PC-3 (cell line): ENCODE data around the gene QRSL1. TPM values are rescaled to one million over a fixed set of nuclear protein-coding genes. Genes with fewer than 3 reads are reported as not detected.

Source experiments
- ATAC-seq: fragments of 200-7000 bp; cut with Tn5 transposase; 2 replicates; pipeline ENCODE4 v1.9.1; 2020; ENCODE audit warnings: mild to moderate bottlenecking, moderate library complexity
- BruUV-seq: library from RNA; stranded (reverse); fragments of 400-500 nt; replicated peaks from 2 replicates; lab custom pipeline; 2021; lab: Mats Ljungman, UMichigan
- CTCF ChIA-PET: fragments of 300-600 bp; sonication (Branson Sonifier 250); formaldehyde crosslinking; loops from one replicate; lab custom pipeline; 2022; ENCODE audit warnings: antibody characterized with exemption; lab: Charles Lee
- POLR2A ChIA-PET: fragments of 300-600 bp; sonication (Branson Sonifier 250); formaldehyde crosslinking; loops from one replicate; lab custom pipeline; 2022; ENCODE audit warnings: antibody characterized with exemption; ENCODE audit not compliant: unreplicated experiment; lab: Charles Lee
- DNase-seq: peaks from one replicate; pipeline ENCODE4 v3.0.0-alpha.2; 2015
- H2AFZ ChIP-seq: fragments of 300-600 bp; sonication (generic); 2 replicates; pipeline ENCODE4 v1.6.0; 2016; ENCODE audit warnings: antibody characterized with exemption, low read length
- H3F3A ChIP-seq: fragments of 300-600 bp; sonication (generic); one replicate; pipeline ENCODE4 v1.6.0; 2017; ENCODE audit warnings: antibody characterized with exemption, low read length, control low read depth, mild to moderate bottlenecking; ENCODE audit not compliant: unreplicated experiment
- H3K27ac ChIP-seq: fragments of 300-600 bp; sonication (generic); 2 replicates; pipeline ENCODE4 v1.5.1; 2016; ENCODE audit warnings: mild to moderate bottlenecking, low read length
- H3K27me3 ChIP-seq: fragments of 300-600 bp; sonication (generic); 2 replicates; pipeline ENCODE4 v1.6.1; 2016; ENCODE audit warnings: low read length, mixed read lengths
- H3K36me3 ChIP-seq: fragments of 300-600 bp; sonication (generic); 2 replicates; pipeline ENCODE4 v1.6.1; 2016; ENCODE audit warnings: low read depth, mixed run types, low read length, mixed read lengths
- H3K4me1 ChIP-seq: fragments of 300-600 bp; sonication (generic); 2 replicates; pipeline ENCODE4 v1.5.1; 2016; ENCODE audit warnings: low read length; ENCODE audit not compliant: insufficient read depth
- H3K4me2 ChIP-seq: fragments of 300-600 bp; sonication (generic); 2 replicates; pipeline ENCODE4 v1.6.0; 2016; ENCODE audit warnings: low read length
- H3K4me3 ChIP-seq: fragments of 300-600 bp; sonication (generic); 2 replicates; pipeline ENCODE4 v1.5.1; 2016; ENCODE audit warnings: mild to moderate bottlenecking, low read length, mixed read lengths
- H3K79me2 ChIP-seq: fragments of 300-600 bp; sonication (generic); 2 replicates; pipeline ENCODE4 v1.6.1; 2017; ENCODE audit warnings: low read length, mixed read lengths
- H3K9ac ChIP-seq: fragments of 300-600 bp; sonication (generic); 2 replicates; pipeline ENCODE4 v1.6.0; 2016; ENCODE audit warnings: mild to moderate bottlenecking, low read length
- H3K9me2 ChIP-seq: fragments of 300-600 bp; sonication (generic); replicated peaks from 2 replicates; pipeline ENCODE4 v1.6.1; 2016; ENCODE audit warnings: mixed run types, low read length, mixed read lengths
- H3K9me3 ChIP-seq: fragments of 300-600 bp; sonication (generic); 2 replicates; pipeline ENCODE4 v1.6.1; 2016; ENCODE audit warnings: low read length, mixed read lengths
- H4K20me1 ChIP-seq: fragments of 300-600 bp; sonication (generic); 2 replicates; pipeline ENCODE4 v1.6.1; 2016; ENCODE audit warnings: low read length, mixed read lengths
- EZH2 ChIP-seq: fragments of 300-600 bp; sonication (generic); IDR thresholded peaks from one replicate; pipeline ENCODE4 v1.6.1; 2017; ENCODE audit warnings: antibody characterized with exemption, mild to moderate bottlenecking, low read length; ENCODE audit not compliant: unreplicated experiment
- EZH2phosphoT487 ChIP-seq: fragments of 300-600 bp; sonication (generic); IDR thresholded peaks from 2 replicates; pipeline ENCODE4 v1.6.1; 2018; ENCODE audit warnings: mild to moderate bottlenecking, antibody characterized with exemption, low read length, borderline replicate concordance
- intact Hi-C: fragments of 100-400 bp; cut with micrococcal nuclease; formaldehyde crosslinking; loops from 2 replicates; pipeline ENCODE4 v1.9.0; 2023
- total RNA-seq: library from RNA; depleted of rRNA; stranded (reverse); fragments of >200 nt; gene quantifications from 2 replicates; pipeline ENCODE4 v1.2.3, GENCODE V29; 2014
- TF ChIP-seq, protein P1 (sequence below): fragments of 300-600 bp; sonication (generic); conservative IDR thresholded peaks from 2 replicates; pipeline ENCODE4 v1.5.1; 2017; ENCODE audit warnings: antibody characterized with exemption, low read depth, mild to moderate bottlenecking, low read length

The QRSL1 gene
- total RNA-seq, 1 experiment from 2014 or later, result 10.0 TPM

DNA sequence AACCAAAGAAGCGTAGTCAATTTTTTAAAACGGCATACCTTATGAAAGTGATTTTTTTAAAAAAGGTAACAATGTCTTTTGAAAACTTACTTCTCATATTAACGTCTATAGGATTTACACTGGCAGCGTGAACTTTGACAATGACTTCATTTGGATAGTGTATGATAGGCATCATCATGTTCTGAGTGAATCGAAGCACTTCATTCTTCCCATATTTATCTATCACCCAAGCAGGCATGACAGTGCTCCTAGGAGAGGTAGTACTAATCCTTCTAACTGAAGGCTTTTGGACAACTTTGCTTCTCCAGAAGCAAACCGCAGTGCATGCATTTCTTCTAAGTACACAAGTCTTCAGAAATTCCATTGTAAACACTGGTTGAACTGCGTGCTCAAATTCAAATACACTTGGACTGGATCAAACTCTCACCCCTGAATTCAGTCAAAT is 698 bp upstream of the QRSL1 start:
- Histone ChIP-seq H3K27ac (peak overlapping the region; percentile 67), H3K79me2 (peaks cover 48% of the 10 kb centered on the region), H3K9me3 (no peaks in the 10 kb centered on the region), H3K4me3 (peak overlapping the region; percentile 99), H3K9ac (peak overlapping the region; percentile 95), H3K4me2 (peak overlapping the region; percentile 94), H3K4me1 (peaks cover 3% of the 10 kb centered on the region), H3K27me3 (no peaks in the 10 kb centered on the region), H4K20me1 (no peaks in the 10 kb centered on the region), H2AFZ (peak overlapping the region; percentile 96), H3K9me2 (no peaks in the 10 kb centered on the region), H3F3A (no peaks in the 10 kb centered on the region), H3K36me3 (no peaks in the 10 kb centered on the region)
- ChIA-PET POLR2A (no interaction called here), CTCF (no interaction called here)
- ATAC-seq (peak; percentile 28), DNase-seq (peak; percentile 22)
- intact Hi-C loops, result no loop called here
- TF ChIP-seq EZH2 (no peak), EZH2phosphoT487 (no peak)
- TF ChIP-seq, protein P1, sequence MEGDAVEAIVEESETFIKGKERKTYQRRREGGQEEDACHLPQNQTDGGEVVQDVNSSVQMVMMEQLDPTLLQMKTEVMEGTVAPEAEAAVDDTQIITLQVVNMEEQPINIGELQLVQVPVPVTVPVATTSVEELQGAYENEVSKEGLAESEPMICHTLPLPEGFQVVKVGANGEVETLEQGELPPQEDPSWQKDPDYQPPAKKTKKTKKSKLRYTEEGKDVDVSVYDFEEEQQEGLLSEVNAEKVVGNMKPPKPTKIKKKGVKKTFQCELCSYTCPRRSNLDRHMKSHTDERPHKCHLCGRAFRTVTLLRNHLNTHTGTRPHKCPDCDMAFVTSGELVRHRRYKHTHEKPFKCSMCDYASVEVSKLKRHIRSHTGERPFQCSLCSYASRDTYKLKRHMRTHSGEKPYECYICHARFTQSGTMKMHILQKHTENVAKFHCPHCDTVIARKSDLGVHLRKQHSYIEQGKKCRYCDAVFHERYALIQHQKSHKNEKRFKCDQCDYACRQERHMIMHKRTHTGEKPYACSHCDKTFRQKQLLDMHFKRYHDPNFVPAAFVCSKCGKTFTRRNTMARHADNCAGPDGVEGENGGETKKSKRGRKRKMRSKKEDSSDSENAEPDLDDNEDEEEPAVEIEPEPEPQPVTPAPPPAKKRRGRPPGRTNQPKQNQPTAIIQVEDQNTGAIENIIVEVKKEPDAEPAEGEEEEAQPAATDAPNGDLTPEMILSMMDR, result no peak
- BruUV-seq, result no TSS peak

DNA sequence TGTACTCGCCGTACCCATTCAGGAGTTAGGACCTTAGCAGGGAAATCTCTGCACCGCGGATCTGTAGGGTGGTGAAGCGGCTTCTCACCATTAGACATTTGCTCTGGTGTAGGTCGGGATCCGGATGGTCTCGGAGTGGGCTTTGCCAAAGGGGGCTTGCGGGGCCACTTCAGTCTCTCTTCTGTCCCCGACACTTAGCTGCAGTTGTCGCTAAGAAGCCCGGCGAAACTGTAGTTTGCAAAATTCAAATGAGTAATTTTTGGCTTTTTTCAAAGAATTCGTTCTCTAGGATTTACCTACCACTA is 433 bp downstream of the QRSL1 start:
- Histone ChIP-seq H3F3A (no peaks in the 10 kb centered on the region), H3K27ac (peak overlapping the region; percentile 67), H4K20me1 (no peaks in the 10 kb centered on the region), H3K36me3 (no peaks in the 10 kb centered on the region), H3K4me3 (peak overlapping the region; percentile 99), H3K9me3 (no peaks in the 10 kb centered on the region), H3K27me3 (no peaks in the 10 kb centered on the region), H3K4me1 (peaks cover 3% of the 10 kb centered on the region), H3K79me2 (peaks cover 59% of the 10 kb centered on the region), H3K4me2 (peak overlapping the region; percentile 94), H3K9me2 (no peaks in the 10 kb centered on the region), H3K9ac (peak overlapping the region; percentile 95), H2AFZ (peak overlapping the region; percentile 96)
- TF ChIP-seq, protein P1, result no peak
- TF ChIP-seq EZH2phosphoT487 (no peak), EZH2 (no peak)
- intact Hi-C loops, result no loop called here
- ChIA-PET CTCF (no interaction called here), POLR2A (no interaction called here)
- no peak for ATAC-seq
- TSS peak; percentile 63 for BruUV-seq
- no peak for DNase-seq

DNA sequence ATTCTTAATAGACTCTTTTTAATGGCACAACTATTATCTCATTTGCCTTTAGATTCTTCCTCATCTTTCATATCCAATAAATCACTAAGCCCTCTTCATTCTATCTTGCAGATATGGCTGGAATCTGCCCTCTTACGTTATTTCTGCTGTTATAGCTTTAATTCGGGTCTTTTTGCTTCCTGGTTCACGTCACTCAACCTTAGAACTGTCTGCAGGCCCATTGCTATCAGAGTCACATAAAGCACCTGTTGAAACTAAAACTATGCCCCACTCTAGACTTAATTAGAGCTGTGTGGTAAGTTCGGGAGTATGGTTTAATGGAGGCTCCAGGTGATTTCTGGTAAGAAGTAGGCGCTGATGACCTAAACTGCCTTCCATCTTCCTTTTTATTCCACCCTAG is 988 bp downstream of the QRSL1 start:
- H3K4me2 ChIP-seq, result peak overlapping the region; percentile 94
- H3K9me2 ChIP-seq, result no peaks in the 10 kb centered on the region
- CTCF ChIA-PET, result no interaction called here
- no peak overlapping the region for H3K27ac ChIP-seq
- no peaks in the 10 kb centered on the region for H3K36me3 ChIP-seq
- H3K4me3 ChIP-seq, result peak overlapping the region; percentile 99
- no peaks in the 10 kb centered on the region for H3F3A ChIP-seq
- H3K9ac ChIP-seq, result peak overlapping the region; percentile 95
- peaks cover 3% of the 10 kb centered on the region for H3K4me1 ChIP-seq
- DNase-seq (no peak), ATAC-seq (no peak)
- no peaks in the 10 kb centered on the region for H4K20me1 ChIP-seq
- H2AFZ ChIP-seq, result peak overlapping the region; percentile 96
- POLR2A ChIA-PET, result no interaction called here
- H3K9me3 ChIP-seq, result no peaks in the 10 kb centered on the region
- peaks cover 65% of the 10 kb centered on the region for H3K79me2 ChIP-seq
- intact Hi-C loops, result no loop called here
- no peak for TF ChIP-seq EZH2
- TF ChIP-seq, protein P1, result no peak
- no peak for TF ChIP-seq EZH2phosphoT487
- H3K27me3 ChIP-seq, result no peaks in the 10 kb centered on the region
- BruUV-seq, result no TSS peak
